ENCODE results near the gene BCL3. TPM values are rescaled to one million over a fixed set of nuclear protein-coding genes. Genes with fewer than 3 reads are reported as not detected.

Gene BCL3
- total and polyA plus RNA-seq, 2 of the 13 experiments (the other 11 are each of a cell fraction or from before 2014, with no cell fraction given): 2.3 to 4.0 TPM

DNA sequence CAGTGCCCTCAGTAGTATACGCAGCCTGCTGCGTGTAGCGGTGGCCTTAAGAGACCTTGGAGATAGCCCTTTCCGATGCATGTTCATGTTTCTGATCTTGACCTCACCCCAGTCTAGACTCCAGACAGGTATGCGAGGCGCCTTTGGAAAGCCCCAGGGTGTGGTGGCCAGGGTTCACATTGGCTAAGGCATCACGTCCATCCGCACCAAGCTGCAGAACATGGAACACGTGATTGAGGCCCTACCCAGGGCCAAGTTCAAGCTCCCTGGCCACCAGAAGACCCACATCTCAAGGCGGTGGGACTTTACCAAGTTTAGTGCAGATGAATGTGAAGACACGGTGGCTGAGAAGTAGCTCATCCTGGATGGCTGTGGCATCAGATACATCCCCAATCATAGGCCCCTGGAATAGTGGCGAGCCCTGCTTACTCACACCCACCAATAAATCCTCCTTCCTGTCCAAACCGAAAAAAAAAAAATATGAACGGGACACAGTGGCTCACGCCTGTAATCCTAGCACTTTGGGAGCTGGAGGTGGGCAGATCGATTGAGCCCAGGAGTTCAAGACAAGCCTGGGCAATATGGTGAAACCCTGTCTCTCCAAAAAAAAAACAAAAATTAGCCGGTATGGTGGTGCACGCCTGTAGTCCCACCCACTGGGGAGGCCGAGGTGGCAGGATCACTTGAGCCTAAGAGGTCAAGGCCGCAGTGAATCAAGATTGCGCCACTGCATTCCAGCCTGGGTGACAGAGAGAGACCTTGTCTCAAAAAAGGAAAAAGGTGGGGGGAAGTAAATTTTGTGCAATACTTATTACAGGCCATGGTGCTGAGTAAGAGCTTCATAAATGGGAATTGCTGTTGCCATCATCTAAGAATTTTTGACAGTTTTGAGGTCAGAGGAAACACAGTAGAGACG, 16.8 kb downstream of the BCL3 start:
- CTCF ChIA-PET (ENCODE audit: low intra/inter-chr PET ratio, low total read pairs): no interaction called here
- TF ChIP-seq ZNF703 (CRISPR knock-in tag; IDR thresholded peaks at IDR 0.05; ENCODE audit: borderline replicate concordance): 0 out of 2 replicates have a peak, but pooled peaks have one; percentile 61
- peak; percentile 94 for TF ChIP-seq NR2F1 (CRISPR knock-in tag; IDR thresholded peaks at IDR 0.05)
- peak; percentile 32; the same call in 1 of the 2 replicates for TF ChIP-seq ZSCAN25 (CRISPR knock-in tag; IDR thresholded peaks at IDR 0.05)
- TF ChIP-seq JUND (CRISPR knock-in tag; IDR thresholded peaks at IDR 0.05): peak; percentile 45; the same call in 1 of the 2 replicates
- TF ChIP-seq RARA (CRISPR knock-in tag; IDR thresholded peaks at IDR 0.05): peak; percentile 95
- peak; percentile 43; the same call in 1 of the 2 replicates for TF ChIP-seq SMAD3 (CRISPR knock-in tag; IDR thresholded peaks at IDR 0.05)
- no peak for TF ChIP-seq ZBTB42 (CRISPR knock-in tag; IDR thresholded peaks at IDR 0.05)
- TF ChIP-seq ZNF3 (CRISPR knock-in tag; IDR thresholded peaks at IDR 0.05): peak; percentile 30; the same call in 1 of the 2 replicates
- TF ChIP-seq NCOA1 (CRISPR knock-in tag; IDR thresholded peaks at IDR 0.05): 0 out of 2 replicates have a peak, but pooled peaks have one; percentile 65
- no peak for TF ChIP-seq SMAD1 (CRISPR knock-in tag; IDR thresholded peaks at IDR 0.05; ENCODE audit: borderline replicate concordance, low read depth)
- 0 out of 2 replicates have a peak, but pooled peaks have one; percentile 29 for TF ChIP-seq RORA (CRISPR knock-in tag; IDR thresholded peaks at IDR 0.05)
- TF ChIP-seq NR2F2 (IDR thresholded peaks at IDR 0.05; ENCODE audit: borderline replicate concordance, low read depth): peak; percentile 89; the same call in 1 of the 2 replicates
- peak; percentile 75 for TF ChIP-seq BCL6 (CRISPR knock-in tag; IDR thresholded peaks at IDR 0.05)
- peak; percentile 74; the same call in 1 of the 2 replicates for TF ChIP-seq CBX5 (CRISPR knock-in tag; IDR thresholded peaks at IDR 0.05; ENCODE audit: borderline replicate concordance)
- TF ChIP-seq RFXANK (CRISPR knock-in tag; IDR thresholded peaks at IDR 0.05): no peak
- TF ChIP-seq, protein P1, sequence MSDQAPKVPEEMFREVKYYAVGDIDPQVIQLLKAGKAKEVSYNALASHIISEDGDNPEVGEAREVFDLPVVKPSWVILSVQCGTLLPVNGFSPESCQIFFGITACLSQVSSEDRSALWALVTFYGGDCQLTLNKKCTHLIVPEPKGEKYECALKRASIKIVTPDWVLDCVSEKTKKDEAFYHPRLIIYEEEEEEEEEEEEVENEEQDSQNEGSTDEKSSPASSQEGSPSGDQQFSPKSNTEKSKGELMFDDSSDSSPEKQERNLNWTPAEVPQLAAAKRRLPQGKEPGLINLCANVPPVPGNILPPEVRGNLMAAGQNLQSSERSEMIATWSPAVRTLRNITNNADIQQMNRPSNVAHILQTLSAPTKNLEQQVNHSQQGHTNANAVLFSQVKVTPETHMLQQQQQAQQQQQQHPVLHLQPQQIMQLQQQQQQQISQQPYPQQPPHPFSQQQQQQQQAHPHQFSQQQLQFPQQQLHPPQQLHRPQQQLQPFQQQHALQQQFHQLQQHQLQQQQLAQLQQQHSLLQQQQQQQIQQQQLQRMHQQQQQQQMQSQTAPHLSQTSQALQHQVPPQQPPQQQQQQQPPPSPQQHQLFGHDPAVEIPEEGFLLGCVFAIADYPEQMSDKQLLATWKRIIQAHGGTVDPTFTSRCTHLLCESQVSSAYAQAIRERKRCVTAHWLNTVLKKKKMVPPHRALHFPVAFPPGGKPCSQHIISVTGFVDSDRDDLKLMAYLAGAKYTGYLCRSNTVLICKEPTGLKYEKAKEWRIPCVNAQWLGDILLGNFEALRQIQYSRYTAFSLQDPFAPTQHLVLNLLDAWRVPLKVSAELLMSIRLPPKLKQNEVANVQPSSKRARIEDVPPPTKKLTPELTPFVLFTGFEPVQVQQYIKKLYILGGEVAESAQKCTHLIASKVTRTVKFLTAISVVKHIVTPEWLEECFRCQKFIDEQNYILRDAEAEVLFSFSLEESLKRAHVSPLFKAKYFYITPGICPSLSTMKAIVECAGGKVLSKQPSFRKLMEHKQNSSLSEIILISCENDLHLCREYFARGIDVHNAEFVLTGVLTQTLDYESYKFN (CRISPR knock-in tag; conservative IDR thresholded peaks at IDR 0.05): peak; percentile 66
- TF ChIP-seq MEIS1 (CRISPR knock-in tag; IDR thresholded peaks at IDR 0.05; ENCODE audit: borderline replicate concordance): no peak
- TF ChIP-seq RCOR2 (CRISPR knock-in tag; IDR thresholded peaks at IDR 0.05): peak; percentile 94
- TF ChIP-seq, protein P2, sequence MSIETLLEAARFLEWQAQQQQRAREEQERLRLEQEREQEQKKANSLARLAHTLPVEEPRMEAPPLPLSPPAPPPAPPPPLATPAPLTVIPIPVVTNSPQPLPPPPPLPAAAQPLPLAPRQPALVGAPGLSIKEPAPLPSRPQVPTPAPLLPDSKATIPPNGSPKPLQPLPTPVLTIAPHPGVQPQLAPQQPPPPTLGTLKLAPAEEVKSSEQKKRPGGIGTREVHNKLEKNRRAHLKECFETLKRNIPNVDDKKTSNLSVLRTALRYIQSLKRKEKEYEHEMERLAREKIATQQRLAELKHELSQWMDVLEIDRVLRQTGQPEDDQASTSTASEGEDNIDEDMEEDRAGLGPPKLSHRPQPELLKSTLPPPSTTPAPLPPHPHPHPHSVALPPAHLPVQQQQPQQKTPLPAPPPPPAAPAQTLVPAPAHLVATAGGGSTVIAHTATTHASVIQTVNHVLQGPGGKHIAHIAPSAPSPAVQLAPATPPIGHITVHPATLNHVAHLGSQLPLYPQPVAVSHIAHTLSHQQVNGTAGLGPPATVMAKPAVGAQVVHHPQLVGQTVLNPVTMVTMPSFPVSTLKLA (IDR thresholded peaks at IDR 0.05): no peak
- no peak for TF ChIP-seq ZFP36L2 (CRISPR knock-in tag; IDR thresholded peaks at IDR 0.05)

More for the DNA sequence above, 16.8 kb downstream of the BCL3 start:
- peak overlapping the region; percentile 51 for H3K27ac ChIP-seq (ENCODE audit: extremely low read length, insufficient read depth, low read length)
- H3K4me3 ChIP-seq (replicated peaks in 1 of 3; ENCODE audit: insufficient read depth in 1 of 3, low read depth in 2 of 3, low read length in 3 of 3): 0 out of 6 replicates have a peak overlapping the region, but pooled peaks of 1 of the 3 experiments have one; percentile 3
- H3K9me3 ChIP-seq (ENCODE audit: low read length): no peaks in the 10 kb centered on the region
- POLR2A ChIA-PET: interaction anchor here (0.8 to 2.6 kb wide), 15 partner anchors 9 to 76 kb away, joined by 3 to 42 read pairs (median 4); partner anchors contain the start of gene BCAM
- ATAC-seq: peak; percentile 61
- peak overlapping the region; percentile 39 for H3K4me2 ChIP-seq (ENCODE audit: low read depth, low read length)
- H3K27me3 ChIP-seq (ENCODE audit: control insufficient read depth in 1 of 2, insufficient read depth in 2 of 2, low read length in 2 of 2): no peaks in the 10 kb centered on the region
- H3K9ac ChIP-seq (ENCODE audit: insufficient read depth, low read depth, low read length): no peak overlapping the region
- FAIRE-seq: peak; percentile 76
- in situ Hi-C loops (cut with HindIII; ENCODE audit: extremely low pct_ligation_motif_present, low pct_unique_long_range_greater_than_20kb): loop anchor here (5.0 kb wide), 1 partner anchor 78 kb away; no protein-coding TSS in a partner anchor
- H3K79me2 ChIP-seq (ENCODE audit: insufficient read depth, low read length): no peaks in the 10 kb centered on the region
- 7% methylated on average over 15 of the region's 22 CpGs for WGBS (ENCODE audit: low lambda C conversion rate)
- no peaks in the 10 kb centered on the region for H4K20me1 ChIP-seq (ENCODE audit: insufficient read depth, low read length)
- peak; percentile 91 for DNase-seq (ENCODE audit: low spot score)
- H3K36me3 ChIP-seq (replicated peaks in 1 of 2; ENCODE audit: control insufficient read depth in 1 of 2, insufficient read depth in 2 of 2, low read length in 2 of 2): no peaks in the 10 kb centered on the region
- intact Hi-C loops (cut with micrococcal nuclease; ENCODE audit: unreplicated experiment): no loop called here
- no TSS peak for BruUV-seq (replicated peaks)
- H2AFZ ChIP-seq (ENCODE audit: low read length): no peak overlapping the region
- H3K4me1 ChIP-seq (ENCODE audit: insufficient read depth, low read length): peaks cover 62% of the 10 kb centered on the region
